ENCODE data around the gene GMDS. TPM values are rescaled to one million over a fixed set of nuclear protein-coding genes. Genes with fewer than 3 reads are reported as not detected.

Gene GMDS
- total and polyA plus RNA-seq, 2 of the 8 experiments (the other 6 are each of a cell fraction or from before 2014, with no cell fraction given), result 16.8 to 50.0 TPM

DNA sequence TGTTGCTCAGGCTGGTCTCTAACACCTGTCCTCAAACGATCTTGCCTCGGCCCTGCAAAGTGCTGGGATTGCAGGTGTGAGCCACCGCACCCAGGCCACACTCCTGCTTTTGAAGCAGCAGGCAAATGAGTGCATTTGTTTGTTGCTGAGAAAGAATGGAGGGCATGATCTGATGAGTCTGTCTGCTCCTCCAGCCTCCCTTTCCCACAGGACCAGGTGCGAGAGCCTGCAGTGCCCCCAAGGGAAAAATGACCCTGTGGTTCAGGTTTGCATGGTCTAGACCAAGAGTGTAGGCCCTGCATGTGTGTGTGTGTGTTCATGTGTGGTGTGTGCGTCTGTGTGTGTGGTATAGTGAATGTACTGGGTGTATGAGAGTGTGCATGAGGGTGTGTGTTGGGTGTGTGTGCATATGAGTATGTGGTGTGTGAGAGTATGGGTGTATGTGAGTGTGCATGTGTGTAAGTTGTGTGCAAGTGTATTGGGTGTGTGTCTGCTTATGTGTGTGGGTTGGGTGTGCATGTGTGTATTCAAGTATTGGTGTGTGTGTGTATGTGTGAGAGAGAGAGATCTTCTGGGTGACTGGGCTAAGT is 658.4 kb downstream of the GMDS start:
- no peaks in the 10 kb centered on the region for H3K79me1 ChIP-seq (ENCODE audit: low read depth, low read length)
- H3K23ac ChIP-seq (ENCODE audit: insufficient read length), result no peak overlapping the region
- H2BK15ac ChIP-seq (ENCODE audit: low read length), result no peak overlapping the region
- H3K27me3 ChIP-seq (replicated peaks in 1 of 4; ENCODE audit: control insufficient read depth in 3 of 4, extremely low read depth in 1 of 4, insufficient read depth in 3 of 4, low read length in 3 of 4), result no peaks in the 10 kb centered on the region
- WGBS, 2 experiments (ENCODE audit: extremely low coverage in 1 of 2, insufficient coverage in 1 of 2, insufficient read length in 1 of 2, insufficient replicate concordance in 2 of 2, low coverage in 1 of 2, low lambda C conversion rate in 2 of 2, missing lambda C conversion rate in 1 of 2), result 85% methylated on average over 5 of the region's 5 CpGs; no CpG with 5 or more reads in 1 of the 2 experiments
- no peak overlapping the region for H2BK20ac ChIP-seq (ENCODE audit: low read length)
- peak overlapping the region; percentile 18; the same call in 1 of the 2 replicates for H2BK12ac ChIP-seq (ENCODE audit: low read depth, low read length)
- FAIRE-seq, result no peak
- no peaks in the 10 kb centered on the region for H3K79me2 ChIP-seq (ENCODE audit: control insufficient read depth in 1 of 2, insufficient read depth in 2 of 2, low read length in 2 of 2)
- H3K4me3 ChIP-seq (ENCODE audit: extremely low read depth in 1 of 4, insufficient read depth in 2 of 4, low read depth in 3 of 4, low read length in 4 of 4), result no peak overlapping the region
- H4K8ac ChIP-seq (ENCODE audit: extremely low read depth, insufficient read depth, low read length), result no peak overlapping the region
- H3K9me3 ChIP-seq (ENCODE audit: insufficient read depth in 2 of 2, low read depth in 1 of 2, low read length in 1 of 2), result no peaks in the 10 kb centered on the region
- peaks cover 0 to 3% of the 10 kb centered on the region in 2 experiments for H4K20me1 ChIP-seq (replicated peaks in 1 of 2; ENCODE audit: control insufficient read depth in 1 of 2, insufficient read depth in 2 of 2, low read length in 2 of 2)
- no peak overlapping the region for H3K4me2 ChIP-seq (ENCODE audit: insufficient read depth in 1 of 2, low read depth in 2 of 2, low read length in 2 of 2)
- H3K4ac ChIP-seq (replicated peaks; ENCODE audit: insufficient read length, low read depth, low read length), result no peak overlapping the region
- H2AK5ac ChIP-seq (ENCODE audit: low read depth, low read length), result peak overlapping the region; percentile 95
- 0 out of 2 replicates have a peak overlapping the region, but pooled peaks have one; percentile 17 for H2BK5ac ChIP-seq (ENCODE audit: low read depth, low read length)
- H3K27ac ChIP-seq (ENCODE audit: low read depth, low read length), result no peak overlapping the region
- no peak overlapping the region for H3K14ac ChIP-seq (ENCODE audit: insufficient read length)
- no peak overlapping the region for H2AFZ ChIP-seq (ENCODE audit: low read length)
- H3K56ac ChIP-seq (replicated peaks; ENCODE audit: insufficient read length, low read depth, low read length), result peak overlapping the region; percentile 17
- no peak overlapping the region for H3K18ac ChIP-seq (ENCODE audit: extremely low read depth, low read length)
- CTCF ChIA-PET (ENCODE audit: partially characterized antibody), result interaction anchor here (1.1 kb wide), 1 partner anchor 9 kb away, joined by 3 read pairs; no protein-coding TSS in a partner anchor
- H3K36me3 ChIP-seq (ENCODE audit: control insufficient read depth in 2 of 4, insufficient read depth in 4 of 4, low read length in 3 of 4), result no peaks in the 10 kb centered on the region
- no peak overlapping the region for H4K5ac ChIP-seq (ENCODE audit: insufficient read length, low read depth, low read length)
- no peaks in the 10 kb centered on the region for H3K4me1 ChIP-seq (replicated peaks in 1 of 4; ENCODE audit: control insufficient read depth in 3 of 4, insufficient read depth in 4 of 4, low read length in 3 of 4)
- no peak overlapping the region for H4K91ac ChIP-seq (replicated peaks; ENCODE audit: insufficient read length, low read length)
- DNase-seq (ENCODE audit: low read depth in 1 of 2, low spot score in 2 of 2), result peak in 1 of 2 experiments; percentile 35
- H3K9ac ChIP-seq (replicated peaks in 1 of 4; ENCODE audit: extremely low read depth in 1 of 4, low read depth in 3 of 4, low read length in 3 of 4), result no peak overlapping the region
- POLR2A ChIA-PET (ENCODE audit: partially characterized antibody), result no interaction called here
- peaks cover 3% of the 10 kb centered on the region; the same call in 1 of the 2 replicates for H3K23me2 ChIP-seq (ENCODE audit: low read depth, low read length)
- no peak overlapping the region for H2BK120ac ChIP-seq (replicated peaks; ENCODE audit: low read depth, low read length)
- no peak for TF ChIP-seq RAD21 (IDR thresholded peaks at IDR 0.05 in 1 of 2, conservative IDR thresholded peaks at IDR 0.05 in 1 of 2; ENCODE audit: low read depth in 2 of 2, low read length in 2 of 2)
- TF ChIP-seq KDM4A (IDR thresholded peaks at IDR 0.05; ENCODE audit: low read depth, low read length, severe bottlenecking), result no peak
- no peak for TF ChIP-seq MAFK (IDR thresholded peaks at IDR 0.05; ENCODE audit: low read depth, low read length)
- TF ChIP-seq HDAC6 (IDR thresholded peaks at IDR 0.05; ENCODE audit: low read depth, low read length), result no peak
- no peak for TF ChIP-seq POU5F1 (IDR thresholded peaks at IDR 0.05; ENCODE audit: low read depth, low read length)
- TF ChIP-seq ASH2L (IDR thresholded peaks at IDR 0.05; ENCODE audit: low read length), result no peak
- no peak for TF ChIP-seq TAF7 (optimal IDR thresholded peaks at IDR 0.05; ENCODE audit: borderline replicate concordance, low read depth, low read length)
- no peak for TF ChIP-seq FOSL1 (IDR thresholded peaks at IDR 0.05; ENCODE audit: insufficient read depth, low read depth, low read length)
- TF ChIP-seq CREB1 (IDR thresholded peaks at IDR 0.05), result no peak
- TF ChIP-seq SIX5 (IDR thresholded peaks at IDR 0.05; ENCODE audit: low read depth, low read length), result no peak
- TF ChIP-seq JUND (IDR thresholded peaks at IDR 0.05; ENCODE audit: low read length), result no peak
- TF ChIP-seq SP1 (IDR thresholded peaks at IDR 0.05; ENCODE audit: low read depth, low read length), result no peak
- TF ChIP-seq CTBP2 (IDR thresholded peaks at IDR 0.05; ENCODE audit: borderline replicate concordance, insufficient read depth, insufficient read length, low read length), result no peak
- no peak for TF ChIP-seq CBX8 (IDR thresholded peaks at IDR 0.05; ENCODE audit: borderline replicate concordance, low read depth, low read length)
